DND-41 (cell line): ENCODE results near the gene RABL6.
"Not testable (repeated sequence)": the region's sequence is repeated elsewhere in the genome, so short reads cannot be mapped to it uniquely, and the experiment has no call there.

Experiments
- ATAC-seq: fragments of 200-7000 bp; cut with Tn5 transposase; 3 replicates; pipeline ENCODE4 v1.9.1; 2021; ENCODE audit warnings: low read depth; ENCODE audit not compliant: insufficient read depth
- DNase-seq: peaks from one replicate; pipeline ENCODE4 v3.0.0-alpha.2; 2020
- H2AFZ ChIP-seq: 2 replicates; pipeline ENCODE4 v1.6.0; 2012; ENCODE audit warnings: low read depth, low read length
- H3K27ac ChIP-seq: 2 replicates; pipeline ENCODE4 v1.5.1; 2012; ENCODE audit warnings: low read length, inconsistent platforms
- H3K27me3 ChIP-seq: fragments of 200-600 bp; sonication (generic); 2 replicates; pipeline ENCODE4 v1.6.0; 2012; ENCODE audit warnings: low read length, mild to moderate bottlenecking, inconsistent platforms; ENCODE audit not compliant: insufficient read depth, poor library complexity
- H3K36me3 ChIP-seq: 2 replicates; pipeline ENCODE4 v1.5.1; 2012; ENCODE audit warnings: low read length, inconsistent platforms; ENCODE audit not compliant: insufficient read depth
- H3K4me1 ChIP-seq: 2 replicates; pipeline ENCODE4 v1.5.1; 2012; ENCODE audit warnings: mild to moderate bottlenecking, low read length; ENCODE audit not compliant: insufficient read depth
- H3K4me2 ChIP-seq: 2 replicates; pipeline ENCODE4 v1.6.0; 2012; ENCODE audit warnings: mild to moderate bottlenecking, moderate library complexity, low read length, inconsistent platforms; ENCODE audit not compliant: insufficient read depth
- H3K4me3 ChIP-seq, 2 experiments: fragments of 200-600 bp in 1 of 2; shearing (Covaris generic) in 1 of 2; 2 replicates each; pipeline ENCODE4 v1.5.1; 2012 to 2016; ENCODE audit warnings: inconsistent platforms in 2 of 2, low read length in 2 of 2, mild to moderate bottlenecking in 2 of 2, low read depth in 1 of 2, moderate library complexity in 1 of 2
- H3K79me2 ChIP-seq: 2 replicates; pipeline ENCODE4 v1.6.0; 2012; ENCODE audit warnings: low read length, inconsistent platforms; ENCODE audit not compliant: insufficient read depth
- H3K9ac ChIP-seq: 2 replicates; pipeline ENCODE4 v1.6.0; 2012; ENCODE audit warnings: low read depth, mild to moderate bottlenecking, inconsistent platforms, low read length, moderate library complexity
- H3K9me3 ChIP-seq: 2 replicates; pipeline ENCODE4 v1.5.1; 2012; ENCODE audit warnings: low read length, moderate library complexity, mild to moderate bottlenecking, inconsistent platforms; ENCODE audit not compliant: insufficient read depth, severe bottlenecking
- H4K20me1 ChIP-seq: 2 replicates; pipeline ENCODE4 v1.6.0; 2012; ENCODE audit warnings: low read length; ENCODE audit not compliant: insufficient read depth
- CTCF ChIP-seq: IDR thresholded peaks from 2 replicates; pipeline ENCODE4 v1.5.1; 2012; ENCODE audit warnings: borderline replicate concordance, low read length, moderate library complexity, mild to moderate bottlenecking; ENCODE audit not compliant: poor library complexity, severe bottlenecking; ENCODE audit errors: extremely low read depth
- EZH2 ChIP-seq: IDR thresholded peaks from 3 replicates; pipeline ENCODE4 v1.6.1; 2012; ENCODE audit warnings: borderline replicate concordance, low read depth, mild to moderate bottlenecking, moderate library complexity, low read length, inconsistent platforms; ENCODE audit not compliant: severe bottlenecking

The RABL6 gene

GRCh38 chr9:136867917-136868316, 60.2 kb downstream of the RABL6 start:
- Histone ChIP-seq H3K4me3 (no peak overlapping the region), H3K9me3 (peaks cover 9% of the 10 kb centered on the region), H2AFZ (no peak overlapping the region), H3K79me2 (peaks cover 35% of the 10 kb centered on the region), H3K4me1 (peaks cover 28% of the 10 kb centered on the region), H4K20me1 (peaks cover 16% of the 10 kb centered on the region), H3K9ac (no peak overlapping the region), H3K27ac (no peak overlapping the region), H3K27me3 (no peaks in the 10 kb centered on the region), H3K36me3 (peaks cover 11% of the 10 kb centered on the region), H3K4me2 (no peak overlapping the region)
- no peak for TF ChIP-seq EZH2
- no peak for TF ChIP-seq CTCF
- ATAC-seq: no peak
- DNase-seq: no peak

GRCh38 chr9:136868644-136869043, 60.9 kb downstream of the RABL6 start:
- H3K36me3 ChIP-seq: peaks cover 4% of the 10 kb centered on the region
- H3K4me2 ChIP-seq: no peak overlapping the region
- H2AFZ ChIP-seq: no peak overlapping the region
- no peak for DNase-seq
- peaks cover 32% of the 10 kb centered on the region for H3K79me2 ChIP-seq
- peaks cover 12% of the 10 kb centered on the region for H3K9me3 ChIP-seq
- peaks cover 28% of the 10 kb centered on the region for H3K4me1 ChIP-seq
- H3K4me3 ChIP-seq: no peak overlapping the region
- no peak for ATAC-seq
- no peak overlapping the region for H3K27ac ChIP-seq
- TF ChIP-seq EZH2 (no peak), CTCF (no peak)
- no peak overlapping the region for H3K9ac ChIP-seq
- no peaks in the 10 kb centered on the region for H3K27me3 ChIP-seq
- peaks cover 9% of the 10 kb centered on the region for H4K20me1 ChIP-seq

- H3K9ac ChIP-seq, H3K4me2 ChIP-seq, H3K27me3 ChIP-seq, H2AFZ ChIP-seq, H3K4me3 ChIP-seq, DNase-seq, H3K36me3 ChIP-seq, H4K20me1 ChIP-seq, H3K27ac ChIP-seq, ATAC-seq: not testable (repeated sequence)
- H3K4me1 ChIP-seq: peaks cover 21% of the 10 kb centered on the region
- H3K79me2 ChIP-seq: peaks cover 24% of the 10 kb centered on the region
- peaks cover 12% of the 10 kb centered on the region for H3K9me3 ChIP-seq
Observed at GRCh38 chr9:136869611-136870010, 61.9 kb downstream of the RABL6 start.

- DNase-seq (no peak), ATAC-seq (no peak)
- no peaks in the 10 kb centered on the region for H3K27me3 ChIP-seq
- H3K4me1 ChIP-seq: no peaks in the 10 kb centered on the region
- TF ChIP-seq EZH2: no peak
- no peak for TF ChIP-seq CTCF
- no peak overlapping the region for H3K9ac ChIP-seq
- H3K4me2 ChIP-seq: no peak overlapping the region
- no peak overlapping the region for H2AFZ ChIP-seq
- H3K9me3 ChIP-seq: peaks cover 12% of the 10 kb centered on the region
- H4K20me1 ChIP-seq: no peaks in the 10 kb centered on the region
- H3K36me3 ChIP-seq: no peaks in the 10 kb centered on the region
- H3K27ac ChIP-seq: no peak overlapping the region
- no peak overlapping the region for H3K4me3 ChIP-seq
- no peaks in the 10 kb centered on the region for H3K79me2 ChIP-seq
Observed at GRCh38 chr9:136875155-136875554, 67.4 kb downstream of the RABL6 start.
